Stimulated activated CD8-positive, alpha-beta memory T cell treated with anti-CD3 and anti-CD28 coated beads, Interleukin-15, amount 100 ng/mL, for 4 hours (primary cell): ENCODE data around the gene AKT1S1.
"Not testable (repeated sequence)": the region's sequence is repeated elsewhere in the genome, so short reads cannot be mapped to it uniquely, and the experiment has no call there.

ENCODE experiments used
- DNase-seq, 2 donors: peaks; one replicate each; pipeline ENCODE4 v3.0.0-alpha.2; 2020; ENCODE audit warnings: low read depth in 2 of 2

AKT1S1 gene

DNA sequence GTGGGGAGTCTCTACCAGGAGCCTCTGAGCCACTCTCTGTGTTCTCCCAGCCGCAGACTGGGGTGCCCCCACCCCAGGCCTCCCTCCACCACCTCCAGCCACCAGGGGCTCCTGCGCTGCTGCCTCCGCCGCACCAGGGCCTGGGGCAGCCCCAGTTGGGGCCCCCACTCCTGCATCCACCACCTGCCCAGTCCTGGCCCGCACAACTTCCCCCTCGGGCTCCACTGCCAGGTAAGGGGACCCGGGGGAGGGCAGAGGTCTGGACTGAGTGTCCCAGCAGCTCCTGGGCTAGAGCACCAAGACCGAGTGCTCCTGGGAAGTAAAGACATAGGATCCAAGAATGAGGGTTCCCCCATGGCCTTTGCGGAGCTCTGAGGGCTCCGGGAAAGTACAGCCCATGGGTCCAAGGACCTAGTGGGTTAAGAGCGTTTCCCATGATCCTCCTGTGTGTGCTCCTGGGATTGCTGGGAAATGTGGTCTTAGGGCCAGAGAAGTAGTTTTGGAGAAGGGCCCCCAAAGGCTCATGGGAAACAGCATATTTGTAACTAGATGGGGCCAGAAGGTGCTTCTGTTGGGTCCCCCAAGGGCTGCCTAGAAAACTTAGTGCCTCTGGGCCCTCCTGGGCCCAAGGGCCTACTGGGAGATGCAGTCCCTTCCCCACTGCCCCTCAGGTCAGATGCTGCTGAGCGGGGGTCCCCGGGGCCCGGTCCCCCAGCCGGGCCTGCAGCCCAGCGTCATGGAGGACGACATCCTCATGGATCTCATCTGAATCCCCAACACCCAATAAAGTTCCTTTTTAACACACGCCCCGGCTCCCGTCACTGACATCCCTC lies 40.8 kb downstream of the AKT1S1 start:
- DNase-seq: no peak

DNA sequence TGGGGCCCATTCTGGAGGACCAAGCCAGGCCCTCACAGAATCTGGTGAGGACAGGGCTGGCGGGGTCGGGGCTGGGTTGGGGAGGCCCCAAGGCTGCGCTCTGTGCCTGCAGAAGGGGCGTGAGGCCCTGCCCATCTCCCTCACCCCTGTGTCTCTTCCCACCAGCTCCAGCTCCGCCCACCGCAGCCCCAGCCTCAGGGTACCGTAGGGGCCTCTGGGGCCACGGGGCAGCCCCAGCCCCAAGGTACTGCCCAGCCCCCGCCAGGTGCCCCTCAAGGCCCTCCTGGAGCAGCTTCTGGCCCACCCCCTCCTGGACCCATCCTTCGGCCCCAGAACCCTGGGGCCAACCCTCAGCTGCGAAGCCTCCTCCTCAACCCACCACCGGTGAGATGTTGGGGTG lies 41.6 kb downstream of the AKT1S1 start:
- DNase-seq: no peak

DNA sequence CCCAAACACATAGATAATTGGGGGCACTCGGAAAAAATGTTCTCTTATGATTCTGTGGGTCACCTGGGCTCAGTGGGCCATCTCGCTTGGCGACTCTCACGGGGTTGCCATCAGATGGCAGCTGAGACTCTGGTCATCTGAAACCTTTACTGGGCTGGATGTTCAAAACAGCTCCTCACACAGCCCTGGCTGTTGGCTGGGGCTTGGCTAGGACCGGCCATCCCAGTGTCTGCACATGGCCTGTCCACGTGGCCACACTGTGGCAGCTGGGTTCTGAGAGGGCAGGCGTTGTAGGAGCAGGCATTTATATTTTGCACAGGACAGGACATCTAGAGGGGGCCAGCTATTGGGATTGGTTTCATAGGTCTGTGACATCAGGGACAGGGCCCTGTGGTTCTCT lies 43.6 kb downstream of the AKT1S1 start:
- no peak for DNase-seq

DNA sequence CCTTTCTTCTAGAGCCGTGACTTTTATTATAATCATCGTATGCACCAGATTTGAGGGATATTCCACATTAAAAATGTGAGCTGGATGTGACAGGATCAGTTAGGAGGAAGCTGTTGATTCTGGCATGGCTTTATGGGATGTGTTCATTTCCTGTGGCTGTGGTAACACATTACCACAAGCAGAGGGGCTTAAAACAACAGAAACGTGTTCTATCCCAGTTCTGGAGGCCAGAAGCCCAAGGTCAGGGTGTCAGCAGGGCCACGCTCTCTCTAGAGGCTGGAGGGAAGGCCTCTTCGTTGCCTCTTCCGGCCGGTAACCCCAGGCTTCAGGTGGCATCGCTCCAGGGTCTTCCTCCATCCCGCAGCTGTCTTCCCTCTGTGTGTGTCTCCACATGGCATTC lies 44.6 kb downstream of the AKT1S1 start:
- DNase-seq: no peak

DNA sequence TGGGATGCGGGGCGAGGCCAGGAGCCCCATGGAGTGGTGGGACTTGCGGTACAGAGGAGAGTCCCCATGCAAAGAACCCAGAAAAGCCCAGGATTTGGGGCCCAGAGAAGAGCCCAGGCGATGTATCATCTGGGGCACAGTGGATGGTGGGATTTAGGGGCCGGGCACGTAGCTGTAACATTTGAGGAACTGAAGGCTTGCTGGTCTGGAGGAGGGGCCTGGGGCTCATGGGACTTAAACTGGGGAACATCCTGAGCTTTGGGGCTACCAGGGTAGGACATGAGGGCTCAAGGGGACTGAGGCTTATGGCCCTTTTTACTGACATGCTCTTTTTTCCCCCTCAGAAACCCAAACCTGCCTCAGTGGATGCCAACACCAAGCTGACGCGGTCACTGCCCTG lies 45.6 kb downstream of the AKT1S1 start:
- no peak for DNase-seq

DNA sequence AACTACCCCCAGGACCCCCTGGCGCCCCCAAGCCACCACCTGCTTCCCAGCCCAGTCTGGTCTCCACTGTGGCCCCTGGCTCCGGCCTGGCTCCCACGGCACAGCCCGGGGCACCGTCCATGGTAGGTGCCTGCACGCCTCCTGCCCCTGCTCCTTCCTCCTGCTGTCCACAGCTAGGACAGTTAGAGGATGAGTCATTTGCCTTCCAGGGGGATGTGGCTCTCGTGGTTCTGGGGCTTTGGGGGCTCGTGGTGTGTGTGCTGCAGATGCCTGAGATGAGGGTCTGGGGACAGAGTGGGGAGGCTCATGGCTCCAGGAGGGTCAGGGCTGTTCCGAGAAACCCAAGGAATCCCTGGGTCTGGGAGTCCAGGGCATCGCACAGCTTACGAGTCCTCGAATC lies 46.4 kb downstream of the AKT1S1 start:
- DNase-seq: no peak

DNA sequence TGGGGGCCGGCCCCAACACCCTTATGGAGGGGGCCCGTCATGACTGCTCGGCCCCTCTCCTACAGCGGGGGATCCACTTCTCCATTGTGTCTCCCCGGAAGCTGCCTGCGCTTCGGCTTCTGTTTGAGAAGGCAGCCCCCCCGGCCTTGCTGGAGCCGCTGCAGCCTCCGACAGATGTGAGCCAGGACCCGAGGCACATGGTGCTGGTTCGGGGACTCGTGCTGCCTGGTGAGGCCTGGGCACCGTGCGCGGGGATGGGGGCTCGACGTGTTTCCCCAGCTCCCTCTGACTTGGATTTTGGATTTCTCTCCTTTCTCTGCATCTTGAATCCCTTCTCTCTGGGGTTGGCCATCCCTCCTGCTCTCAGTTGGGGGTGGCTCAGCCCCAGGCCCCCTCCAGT lies 47.4 kb downstream of the AKT1S1 start:
- DNase-seq: no peak

DNA sequence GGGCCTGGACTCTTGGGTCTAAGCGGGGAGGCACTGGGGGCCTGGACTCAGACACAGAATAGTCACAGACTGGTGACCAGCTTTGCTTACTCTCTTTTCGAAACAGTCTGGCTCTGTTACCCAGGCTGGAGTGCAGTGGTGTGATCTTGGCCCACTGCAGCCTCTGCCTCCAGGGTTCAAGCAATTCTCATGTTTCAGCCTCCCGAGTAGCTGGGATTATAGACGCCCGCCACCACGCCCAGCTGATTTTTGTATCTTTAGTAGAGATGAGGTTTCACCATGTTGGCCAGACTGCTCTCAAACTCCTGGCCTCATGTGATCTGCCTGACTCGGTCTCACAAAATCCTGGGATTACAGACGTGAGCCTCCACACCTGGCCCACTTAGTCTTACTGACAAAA lies 48.0 kb downstream of the AKT1S1 start:
- DNase-seq: no peak

DNA sequence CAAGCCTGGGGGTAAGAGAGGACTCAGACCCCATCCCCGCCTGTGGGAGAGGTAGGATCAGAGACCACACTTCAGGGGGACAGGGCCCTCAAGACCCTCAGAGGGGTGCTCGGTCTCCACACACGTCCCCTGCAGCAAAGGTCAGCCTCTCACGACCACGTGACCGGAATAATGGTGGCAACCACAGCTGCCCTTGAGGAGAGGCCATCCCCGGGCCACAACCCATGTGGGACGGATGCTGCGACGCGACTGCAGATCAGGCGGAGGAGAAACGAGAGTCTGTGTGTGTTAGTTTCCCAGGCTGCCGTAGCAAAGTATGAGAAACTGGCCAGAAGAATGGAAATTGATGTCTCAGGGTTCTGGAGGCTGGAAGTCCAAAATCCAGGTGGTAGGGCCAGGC lies 50.1 kb downstream of the AKT1S1 start:
- DNase-seq: no peak

DNA sequence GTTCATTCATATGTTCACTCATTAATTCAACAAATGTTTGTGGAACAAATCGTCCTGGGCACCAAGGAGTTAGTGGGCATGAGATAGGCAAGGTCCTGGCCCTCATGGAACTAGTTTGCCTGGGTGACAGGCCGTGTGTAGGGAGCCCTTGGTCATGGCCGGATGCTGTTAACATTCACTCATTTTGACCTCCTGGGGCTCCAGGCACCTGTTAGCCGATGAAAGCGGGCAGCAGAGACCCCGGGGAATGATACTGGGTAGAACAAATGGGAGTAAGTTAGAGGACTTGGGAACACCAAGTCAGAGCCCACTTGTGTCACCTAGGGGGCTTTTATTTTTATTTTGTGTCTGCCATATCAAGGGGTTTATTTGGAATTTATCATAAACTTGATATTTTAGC lies 52.5 kb downstream of the AKT1S1 start:
- DNase-seq: no peak

GRCh38 chr19:49823472-49823871 lies 53.7 kb downstream of the AKT1S1 start:
- DNase-seq: no peak

DNA sequence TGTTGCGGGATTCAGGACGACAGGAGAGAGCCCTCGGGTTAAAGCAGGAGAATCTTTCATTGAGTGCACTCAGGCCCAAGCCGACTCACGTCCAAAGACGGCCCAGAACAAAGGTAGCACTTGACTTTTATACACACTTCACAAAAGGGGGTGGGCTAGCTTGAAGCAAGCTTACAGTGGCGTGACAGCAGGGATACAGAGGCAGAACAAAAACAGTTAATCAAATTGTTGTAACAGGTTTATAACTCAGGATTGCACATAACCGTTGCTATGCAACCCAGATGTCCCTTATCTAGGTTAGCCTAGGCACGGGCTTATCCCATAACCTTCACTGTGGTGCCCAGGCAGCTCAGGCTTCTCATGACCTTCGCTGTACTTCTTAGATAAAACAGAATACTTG lies 57.0 kb downstream of the AKT1S1 start:
- DNase-seq: no peak

DNA sequence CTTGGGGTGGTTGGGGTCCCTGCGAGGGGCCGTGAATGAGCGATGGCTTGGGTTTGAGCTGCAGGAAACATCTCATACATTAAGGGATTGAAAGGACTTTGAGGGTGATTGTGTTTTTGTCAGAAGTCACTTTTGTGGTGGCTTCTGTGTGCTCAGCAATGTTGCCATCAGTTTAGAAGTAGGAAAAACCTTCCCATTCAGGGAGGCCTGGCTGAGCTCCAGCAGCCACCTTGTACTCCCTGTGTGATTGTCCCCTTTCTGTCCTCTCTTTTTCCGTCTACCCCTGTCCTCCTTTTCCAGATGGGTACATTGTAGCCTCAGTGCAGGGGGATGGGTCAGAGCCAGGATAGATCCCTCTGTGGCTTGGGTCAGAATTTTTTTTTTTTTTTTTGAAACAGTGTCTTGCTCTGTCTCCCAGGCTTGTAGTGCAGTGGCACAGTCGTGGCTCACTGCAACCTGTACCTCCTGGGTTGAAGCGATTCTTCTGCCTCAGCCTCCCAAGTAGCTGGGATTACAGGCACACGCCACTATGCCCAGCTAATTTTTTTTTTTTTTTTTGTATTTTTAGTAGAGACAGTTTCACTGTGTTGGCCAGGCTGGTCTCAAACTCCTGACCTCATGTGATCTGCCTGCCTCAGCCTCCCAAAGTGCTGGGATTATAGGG lies 57.6 kb downstream of the AKT1S1 start:
- not testable (repeated sequence) for DNase-seq
